ENCODE measurements around the gene BTD.
A peak's percentile ranks its signal among the peaks of the same experiment; 100 is the strongest.

BTD gene

DNA sequence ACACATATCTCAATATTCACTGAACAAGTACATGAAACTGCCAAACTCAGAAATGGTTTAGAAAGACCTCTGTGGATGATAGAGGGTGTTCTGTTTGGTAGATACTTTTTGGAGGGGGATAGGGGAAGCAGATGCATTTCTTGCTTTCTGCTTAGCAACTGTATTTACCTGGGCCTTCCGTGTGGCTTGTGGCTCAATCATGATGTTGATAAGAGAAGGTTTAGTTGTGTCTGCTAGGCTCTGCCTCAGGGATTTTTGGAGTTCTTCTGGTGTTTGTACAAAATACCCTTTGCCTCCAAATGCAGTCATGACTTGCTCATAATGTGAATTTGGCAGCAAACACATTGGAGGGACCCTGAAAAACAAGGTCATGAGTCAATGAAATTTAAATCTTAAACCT lies 38.4 kb upstream of the BTD start:
- H3K4me3 ChIP-seq (replicated peaks; ENCODE audit: insufficient read depth, low read length): no peak overlapping the region
- DNase-seq (ENCODE audit: low read depth in 1 of 2, low spot score in 1 of 2): no peak
- TF ChIP-seq, protein P1, sequence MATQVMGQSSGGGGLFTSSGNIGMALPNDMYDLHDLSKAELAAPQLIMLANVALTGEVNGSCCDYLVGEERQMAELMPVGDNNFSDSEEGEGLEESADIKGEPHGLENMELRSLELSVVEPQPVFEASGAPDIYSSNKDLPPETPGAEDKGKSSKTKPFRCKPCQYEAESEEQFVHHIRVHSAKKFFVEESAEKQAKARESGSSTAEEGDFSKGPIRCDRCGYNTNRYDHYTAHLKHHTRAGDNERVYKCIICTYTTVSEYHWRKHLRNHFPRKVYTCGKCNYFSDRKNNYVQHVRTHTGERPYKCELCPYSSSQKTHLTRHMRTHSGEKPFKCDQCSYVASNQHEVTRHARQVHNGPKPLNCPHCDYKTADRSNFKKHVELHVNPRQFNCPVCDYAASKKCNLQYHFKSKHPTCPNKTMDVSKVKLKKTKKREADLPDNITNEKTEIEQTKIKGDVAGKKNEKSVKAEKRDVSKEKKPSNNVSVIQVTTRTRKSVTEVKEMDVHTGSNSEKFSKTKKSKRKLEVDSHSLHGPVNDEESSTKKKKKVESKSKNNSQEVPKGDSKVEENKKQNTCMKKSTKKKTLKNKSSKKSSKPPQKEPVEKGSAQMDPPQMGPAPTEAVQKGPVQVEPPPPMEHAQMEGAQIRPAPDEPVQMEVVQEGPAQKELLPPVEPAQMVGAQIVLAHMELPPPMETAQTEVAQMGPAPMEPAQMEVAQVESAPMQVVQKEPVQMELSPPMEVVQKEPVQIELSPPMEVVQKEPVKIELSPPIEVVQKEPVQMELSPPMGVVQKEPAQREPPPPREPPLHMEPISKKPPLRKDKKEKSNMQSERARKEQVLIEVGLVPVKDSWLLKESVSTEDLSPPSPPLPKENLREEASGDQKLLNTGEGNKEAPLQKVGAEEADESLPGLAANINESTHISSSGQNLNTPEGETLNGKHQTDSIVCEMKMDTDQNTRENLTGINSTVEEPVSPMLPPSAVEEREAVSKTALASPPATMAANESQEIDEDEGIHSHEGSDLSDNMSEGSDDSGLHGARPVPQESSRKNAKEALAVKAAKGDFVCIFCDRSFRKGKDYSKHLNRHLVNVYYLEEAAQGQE (IDR thresholded peaks at IDR 0.05; ENCODE audit: insufficient replicate concordance, low read depth): no peak
- no peak for TF ChIP-seq SPI1 (IDR thresholded peaks at IDR 0.05; ENCODE audit: borderline replicate concordance, low read depth)
- no peak for TF ChIP-seq POLR2AphosphoS5 (IDR thresholded peaks at IDR 0.05; ENCODE audit: low read depth)
- TF ChIP-seq, protein P2, sequence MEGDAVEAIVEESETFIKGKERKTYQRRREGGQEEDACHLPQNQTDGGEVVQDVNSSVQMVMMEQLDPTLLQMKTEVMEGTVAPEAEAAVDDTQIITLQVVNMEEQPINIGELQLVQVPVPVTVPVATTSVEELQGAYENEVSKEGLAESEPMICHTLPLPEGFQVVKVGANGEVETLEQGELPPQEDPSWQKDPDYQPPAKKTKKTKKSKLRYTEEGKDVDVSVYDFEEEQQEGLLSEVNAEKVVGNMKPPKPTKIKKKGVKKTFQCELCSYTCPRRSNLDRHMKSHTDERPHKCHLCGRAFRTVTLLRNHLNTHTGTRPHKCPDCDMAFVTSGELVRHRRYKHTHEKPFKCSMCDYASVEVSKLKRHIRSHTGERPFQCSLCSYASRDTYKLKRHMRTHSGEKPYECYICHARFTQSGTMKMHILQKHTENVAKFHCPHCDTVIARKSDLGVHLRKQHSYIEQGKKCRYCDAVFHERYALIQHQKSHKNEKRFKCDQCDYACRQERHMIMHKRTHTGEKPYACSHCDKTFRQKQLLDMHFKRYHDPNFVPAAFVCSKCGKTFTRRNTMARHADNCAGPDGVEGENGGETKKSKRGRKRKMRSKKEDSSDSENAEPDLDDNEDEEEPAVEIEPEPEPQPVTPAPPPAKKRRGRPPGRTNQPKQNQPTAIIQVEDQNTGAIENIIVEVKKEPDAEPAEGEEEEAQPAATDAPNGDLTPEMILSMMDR (IDR thresholded peaks at IDR 0.05; ENCODE audit: insufficient read depth, low read length): no peak
- no peak for TF ChIP-seq GABPA (IDR thresholded peaks at IDR 0.05; ENCODE audit: low read depth)
- no peaks in the 10 kb centered on the region for H3K27me3 ChIP-seq (ENCODE audit: insufficient read depth, poor library complexity, severe bottlenecking)
- H3K27ac ChIP-seq (replicated peaks): no peak overlapping the region

DNA sequence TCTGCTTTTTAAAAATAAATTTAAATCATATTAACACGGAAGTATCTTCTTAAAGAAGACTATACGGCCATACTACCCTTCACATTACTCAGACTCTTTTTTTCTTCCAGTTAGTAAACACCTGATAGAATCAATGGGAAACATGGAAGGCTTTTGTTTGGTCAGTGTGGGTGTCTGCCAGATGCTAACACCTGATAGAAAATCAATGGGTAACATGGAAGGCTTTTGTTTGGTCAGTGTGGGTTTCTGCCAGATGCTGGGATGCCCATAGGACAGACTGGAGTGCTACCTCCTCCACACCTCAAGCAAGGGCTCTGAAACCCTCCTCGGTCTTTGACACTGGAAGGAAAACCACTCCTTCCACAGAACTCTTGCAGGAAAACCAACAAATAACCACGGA lies 29.4 kb upstream of the BTD start:
- no peak overlapping the region for H3K4me3 ChIP-seq (replicated peaks; ENCODE audit: insufficient read depth, low read length)

DNA sequence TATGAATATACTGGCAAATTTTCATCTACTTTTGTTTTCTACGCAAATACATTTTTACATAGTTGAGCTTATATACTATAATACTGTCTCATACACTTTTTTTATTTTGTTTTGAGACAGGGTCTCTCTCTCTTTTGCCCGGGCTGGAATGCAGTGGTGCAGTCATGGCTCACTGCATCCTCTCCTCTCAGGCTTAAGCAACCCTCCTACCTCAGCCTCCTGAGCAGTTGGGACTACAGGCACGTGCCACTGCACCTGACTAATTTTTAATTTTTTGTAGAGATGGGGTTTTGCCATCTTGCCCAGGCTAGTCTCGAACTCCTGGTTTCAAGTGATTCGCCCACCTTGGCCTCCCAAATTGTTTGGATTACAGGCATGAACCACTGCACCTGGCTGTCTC lies 26.1 kb upstream of the BTD start:
- no peaks in the 10 kb centered on the region for H3K27me3 ChIP-seq (ENCODE audit: insufficient read depth, poor library complexity, severe bottlenecking)
- DNase-seq (ENCODE audit: low read depth in 1 of 2, low spot score in 1 of 2): no peak
- TF ChIP-seq, protein P2 (IDR thresholded peaks at IDR 0.05; ENCODE audit: insufficient read depth, low read length): no peak
- no peak for TF ChIP-seq POLR2AphosphoS5 (IDR thresholded peaks at IDR 0.05; ENCODE audit: low read depth)
- no peak for TF ChIP-seq SPI1 (IDR thresholded peaks at IDR 0.05; ENCODE audit: borderline replicate concordance, low read depth)
- no peak for TF ChIP-seq GABPA (IDR thresholded peaks at IDR 0.05; ENCODE audit: low read depth)
- TF ChIP-seq, protein P1 (IDR thresholded peaks at IDR 0.05; ENCODE audit: insufficient replicate concordance, low read depth): no peak
- no peak overlapping the region for H3K27ac ChIP-seq (replicated peaks)
- H3K4me3 ChIP-seq (replicated peaks; ENCODE audit: insufficient read depth, low read length): no peak overlapping the region

More for the DNA sequence above, 29.4 kb upstream of the BTD start:
- no peak for DNase-seq (ENCODE audit: low read depth in 1 of 2, low spot score in 1 of 2)
- no peak overlapping the region for H3K27ac ChIP-seq (replicated peaks)
- TF ChIP-seq, protein P1 (IDR thresholded peaks at IDR 0.05; ENCODE audit: insufficient replicate concordance, low read depth): no peak
- TF ChIP-seq POLR2AphosphoS5 (IDR thresholded peaks at IDR 0.05; ENCODE audit: low read depth): no peak
- no peaks in the 10 kb centered on the region for H3K27me3 ChIP-seq (ENCODE audit: insufficient read depth, poor library complexity, severe bottlenecking)

DNA sequence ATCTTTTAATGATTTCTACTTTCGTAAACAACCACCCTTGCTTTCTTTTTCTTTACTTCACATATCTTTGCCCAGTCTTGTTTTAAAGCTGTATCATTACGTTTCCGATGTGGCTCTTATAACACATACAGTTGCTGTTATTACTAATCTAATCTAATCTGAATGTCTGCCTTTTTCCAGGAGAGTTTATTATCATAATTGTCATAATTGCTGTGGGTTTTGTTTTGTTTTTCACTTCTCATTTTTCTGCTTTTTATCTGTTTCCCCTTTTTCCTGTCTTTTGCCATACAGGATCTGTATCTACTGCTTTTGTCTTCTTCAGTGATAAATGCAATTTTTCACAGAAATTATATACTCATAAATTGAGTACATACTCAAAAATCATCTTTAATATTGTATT lies 25.1 kb upstream of the BTD start:
- no peak for DNase-seq (ENCODE audit: low read depth in 1 of 2, low spot score in 1 of 2)
- Histone ChIP-seq H3K4me3 (replicated peaks; ENCODE audit: insufficient read depth, low read length) (no peak overlapping the region), H3K27ac (replicated peaks) (no peak overlapping the region), H3K27me3 (ENCODE audit: insufficient read depth, poor library complexity, severe bottlenecking) (no peaks in the 10 kb centered on the region)
- no peak for TF ChIP-seq GABPA (IDR thresholded peaks at IDR 0.05; ENCODE audit: low read depth)
- TF ChIP-seq, protein P1 (IDR thresholded peaks at IDR 0.05; ENCODE audit: insufficient replicate concordance, low read depth): no peak
- TF ChIP-seq POLR2AphosphoS5 (IDR thresholded peaks at IDR 0.05; ENCODE audit: low read depth): no peak
- TF ChIP-seq, protein P2 (IDR thresholded peaks at IDR 0.05; ENCODE audit: insufficient read depth, low read length): no peak
- TF ChIP-seq SPI1 (IDR thresholded peaks at IDR 0.05; ENCODE audit: borderline replicate concordance, low read depth): peak; percentile 54; the same call in 1 of the 2 replicates

All from HL-60 (cell line).